D341Med (cell line): ENCODE data around the gene ANGEL1.

Experiments used
- DNase-seq: peaks from one replicate; pipeline ENCODE4 v3.0.0; 2012; ENCODE audit warnings: low spot score

Gene ANGEL1

GRCh38 chr14:76779221-76780057, 33.2 kb downstream of the ANGEL1 start:
- peak; percentile 22 for DNase-seq

- peak; percentile 76 for DNase-seq
These were observed 34.0 kb downstream of the ANGEL1 start for GRCh38 chr14:76778546-76779215.

GRCh38 chr14:76777721-76778120, 35.0 kb downstream of the ANGEL1 start:
- DNase-seq, result peak; percentile 34

GRCh38 chr14:76776428-76777251, 36.0 kb downstream of the ANGEL1 start:
- DNase-seq, result peak; percentile 55

GRCh38 chr14:76775695-76776427, 36.8 kb downstream of the ANGEL1 start:
- peak; percentile 28 for DNase-seq

GRCh38 chr14:76774821-76775694, 37.6 kb downstream of the ANGEL1 start:
- DNase-seq, result peak; percentile 26

GRCh38 chr14:76773956-76774820, 38.5 kb downstream of the ANGEL1 start:
- DNase-seq, result no peak

- no peak for DNase-seq
These were observed 39.3 kb downstream of the ANGEL1 start for GRCh38 chr14:76773188-76773885.

- DNase-seq, result no peak
These were observed 40.1 kb downstream of the ANGEL1 start for GRCh38 chr14:76772300-76773187.

GRCh38 chr14:76771437-76771980, 41.2 kb downstream of the ANGEL1 start:
- no peak for DNase-seq

GRCh38 chr14:76770521-76771436, 41.9 kb downstream of the ANGEL1 start:
- no peak for DNase-seq

- no peak for DNase-seq
These were observed 42.9 kb downstream of the ANGEL1 start for GRCh38 chr14:76769636-76770292.

- no peak for DNase-seq
These were observed 43.8 kb downstream of the ANGEL1 start for GRCh38 chr14:76768671-76769500.

GRCh38 chr14:76767681-76768656, 44.7 kb downstream of the ANGEL1 start:
- no peak for DNase-seq
